Erythroblast (primary cell): ENCODE measurements around the gene SMOC1.

Source experiments
- GATA1 ChIP-seq: IDR thresholded peaks from 2 replicates; pipeline ENCODE4 v1.6.1; 2011; ENCODE audit warnings: low read depth, mild to moderate bottlenecking, control low read depth, low read length, moderate library complexity
- POLR2A ChIP-seq: IDR thresholded peaks from 2 replicates; pipeline ENCODE4 v1.6.1; 2011; ENCODE audit warnings: mild to moderate bottlenecking, low read length

DNA sequence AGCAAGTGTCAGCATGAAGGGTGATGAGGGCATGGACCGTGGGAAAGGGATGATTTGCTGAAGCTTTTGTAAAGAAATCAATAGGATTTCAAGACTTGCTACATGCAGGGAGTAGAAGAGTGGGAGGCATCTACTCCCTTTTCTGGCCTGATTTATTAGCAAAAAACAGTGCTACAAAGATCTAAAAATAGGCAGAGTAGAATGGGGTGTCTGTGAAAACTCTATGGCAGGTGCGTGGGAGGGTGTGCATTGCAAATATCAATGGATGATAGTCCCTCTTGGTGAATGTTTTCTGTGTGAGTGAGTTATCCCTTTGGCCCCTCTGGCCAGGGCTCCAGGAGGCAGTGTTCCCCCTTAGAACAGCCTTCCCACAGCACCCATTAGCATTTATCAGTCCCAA is 139.0 kb downstream of the SMOC1 start:
- TF ChIP-seq POLR2A (no peak), GATA1 (no peak)
